Heart left ventricle (tissue), 13 donors: ENCODE results near the gene TRAM2.

Experiments
- POLR2A ChIP-seq, 2 donors: fragments of 450-650 bp; IDR thresholded peaks; one replicate each; pipeline ENCODE4 v1.6.1; 2017; ENCODE audit warnings: antibody characterized with exemption in 2 of 2, mild to moderate bottlenecking in 2 of 2, moderate library complexity in 2 of 2
- TF ChIP-seq, protein P1 (sequence below), 12 donors: fragments of 200-600 bp; sonication (generic) in 4 of 12; IDR thresholded peaks; one replicate each; pipeline versions ENCODE4 v1.5.0 to v1.8.0; 2018 to 2022; ENCODE audit warnings: antibody characterized with exemption in 12 of 12, mild to moderate bottlenecking in 5 of 12
- donor health status: ischemic (EF 13 %, LVEDD 7.1; RV severe dilation, severe dysfunction).
- donor health status: DM: no; HTN: yes; CAD: no.
- donor health status: DM: no; HTN: no; CAD: no.
- donor health status: ischemic (EF 25% LVEDD 6.9; RV normal size, moderate dysfunction).
- donor health status: ischemic (EF 25% LVEDD 5.7; RV mildly dilated, moderate dysfunction).
- donor health status: ischemic (EF 35%, LVEDD 5.7; RV mildly dilated, moderate dysfunction).
- donor health status: nonischemic (EF 11% LVEDD 7.7; RV severe dilation, severe dysfunction).
- donor health status: DM: yes; HTN: yes; CAD: no.
- donor health status: PGD.
- donor health status: ischemic (EF 29% LVEDD 5.4; RV normal size, mild dysfunction).
- donor health status: nonischemic (EF 23%, LVEDD 6.1; RV moderate dilation, normal function).

DNA sequence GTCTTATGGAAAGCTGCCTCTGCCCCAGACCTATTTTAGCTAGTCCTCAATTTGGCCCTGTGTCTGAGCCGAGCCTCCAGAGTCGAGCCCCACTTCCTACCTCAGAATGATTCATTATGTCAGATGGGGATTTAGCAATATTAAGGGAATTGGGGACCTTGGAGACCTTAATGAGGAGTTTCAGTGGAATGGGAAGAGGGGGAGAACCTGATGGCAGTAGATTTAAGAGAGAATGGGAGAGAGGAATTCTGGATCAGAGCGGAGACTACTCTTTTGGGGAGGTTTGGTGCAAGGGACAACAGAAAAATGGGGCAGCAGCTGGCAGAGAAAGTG lies 93.2 kb downstream of the TRAM2 start:
- TF ChIP-seq POLR2A (IDR thresholded peaks at IDR 0.05) = no peak
- TF ChIP-seq, protein P1, sequence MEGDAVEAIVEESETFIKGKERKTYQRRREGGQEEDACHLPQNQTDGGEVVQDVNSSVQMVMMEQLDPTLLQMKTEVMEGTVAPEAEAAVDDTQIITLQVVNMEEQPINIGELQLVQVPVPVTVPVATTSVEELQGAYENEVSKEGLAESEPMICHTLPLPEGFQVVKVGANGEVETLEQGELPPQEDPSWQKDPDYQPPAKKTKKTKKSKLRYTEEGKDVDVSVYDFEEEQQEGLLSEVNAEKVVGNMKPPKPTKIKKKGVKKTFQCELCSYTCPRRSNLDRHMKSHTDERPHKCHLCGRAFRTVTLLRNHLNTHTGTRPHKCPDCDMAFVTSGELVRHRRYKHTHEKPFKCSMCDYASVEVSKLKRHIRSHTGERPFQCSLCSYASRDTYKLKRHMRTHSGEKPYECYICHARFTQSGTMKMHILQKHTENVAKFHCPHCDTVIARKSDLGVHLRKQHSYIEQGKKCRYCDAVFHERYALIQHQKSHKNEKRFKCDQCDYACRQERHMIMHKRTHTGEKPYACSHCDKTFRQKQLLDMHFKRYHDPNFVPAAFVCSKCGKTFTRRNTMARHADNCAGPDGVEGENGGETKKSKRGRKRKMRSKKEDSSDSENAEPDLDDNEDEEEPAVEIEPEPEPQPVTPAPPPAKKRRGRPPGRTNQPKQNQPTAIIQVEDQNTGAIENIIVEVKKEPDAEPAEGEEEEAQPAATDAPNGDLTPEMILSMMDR (IDR thresholded peaks at IDR 0.05) = no peak
